CD4-positive, alpha-beta T cell (primary cell): Measurements from ENCODE around the gene HS6ST3. TPM values are rescaled to one million over a fixed set of nuclear protein-coding genes. Genes with fewer than 3 reads are reported as not detected.

ENCODE experiments used
- ATAC-seq: fragments of 200-7000 bp; cut with Tn5 transposase; one replicate; pipeline ENCODE4 v1.10.0; 2022; ENCODE audit warnings: mild to moderate bottlenecking; ENCODE audit not compliant: poor library complexity
- CTCF ChIA-PET: fragments of 350-600 bp; sonication (Branson Sonifier 250); formaldehyde crosslinking; loops from one replicate; lab custom pipeline; 2021; ENCODE audit warnings: antibody characterized with exemption, inconsistent platforms; lab: Charles Lee
- POLR2A ChIA-PET: fragments of 350-600 bp; sonication (Branson Sonifier 250); formaldehyde crosslinking; loops from one replicate; lab custom pipeline; 2021; ENCODE audit warnings: antibody characterized with exemption, inconsistent platforms; lab: Charles Lee
- DNase-seq, 14 experiments: peaks; one replicate each; pipeline ENCODE4 v3.0.0-alpha.2; 2013 to 2020; ENCODE audit warnings: mixed read lengths in 2 of 14
- H3K27ac ChIP-seq, 2 donors: one replicate each; pipeline versions ENCODE4 v1.5.1 to v1.7.0; 2013; ENCODE audit warnings: low read length in 2 of 2, low read depth in 1 of 2, mild to moderate bottlenecking in 1 of 2
- H3K27me3 ChIP-seq, 2 experiments: 1 replicate in 1 of 2; 2 replicates in 1 of 2; pipeline versions ENCODE4 v1.6.1 to v1.7.0; 2013; ENCODE audit warnings: low read length in 2 of 2, control low read depth in 1 of 2, mild to moderate bottlenecking in 1 of 2, moderate library complexity in 1 of 2; ENCODE audit not compliant: insufficient read depth in 2 of 2, control insufficient read depth in 1 of 2
- H3K36me3 ChIP-seq: one replicate; pipeline ENCODE4 v1.6.1; 2013; ENCODE audit warnings: low read length, control low read depth; ENCODE audit not compliant: insufficient read depth
- H3K4me1 ChIP-seq: one replicate; pipeline ENCODE4 v1.6.1; 2013; ENCODE audit warnings: low read length, control low read depth; ENCODE audit not compliant: insufficient read depth
- H3K4me3 ChIP-seq: one replicate; pipeline ENCODE4 v1.5.1; 2013; ENCODE audit warnings: mild to moderate bottlenecking, low read length, moderate library complexity
- H3K9me3 ChIP-seq, 2 experiments: 1 replicate in 1 of 2; 2 replicates in 1 of 2; pipeline versions ENCODE4 v1.6.1 to v1.7.0; 2013; ENCODE audit warnings: low read length in 2 of 2, mild to moderate bottlenecking in 2 of 2, control low read depth in 1 of 2, moderate library complexity in 1 of 2; ENCODE audit not compliant: control insufficient read depth in 1 of 2, insufficient read depth in 1 of 2
- H3K27ac Mint-ChIP-seq: one replicate; pipeline ENCODE4 v1.8.0; 2020; ENCODE audit warnings: mixed read lengths
- H3K27me3 Mint-ChIP-seq: one replicate; pipeline ENCODE4 v1.8.0; 2021; ENCODE audit warnings: mixed read lengths
- H3K36me3 Mint-ChIP-seq: one replicate; pipeline ENCODE4 v1.8.0; 2021; ENCODE audit warnings: low read depth, mixed read lengths
- H3K4me1 Mint-ChIP-seq: one replicate; pipeline ENCODE4 v1.8.0; 2021; ENCODE audit warnings: low read depth, mixed read lengths
- H3K4me3 Mint-ChIP-seq: one replicate; pipeline ENCODE4 v1.8.0; 2020; ENCODE audit warnings: mild to moderate bottlenecking, mixed read lengths
- H3K9me3 Mint-ChIP-seq: one replicate; pipeline ENCODE4 v1.8.0; 2020; ENCODE audit warnings: mixed read lengths
- intact Hi-C, 2 experiments: fragments of 100-400 bp; cut with DNase I in 1 of 2; cut with micrococcal nuclease in 1 of 2; formaldehyde crosslinking; loops; one replicate each; pipeline versions ENCODE4 v1.15.1 to v1.9.0; 2023 to 2025; cut with DNase I, micrococcal nuclease
- total RNA-seq, 174 experiments: library from RNA in 2 of 174; stranded (reverse) in 2 of 174; gene quantifications; one replicate each; pipeline ENCODE4 v1.2.3 and lab custom pipeline; 2021 to 2026
- TF ChIP-seq, protein P1 (sequence below): fragments of 200-600 bp; IDR thresholded peaks from one replicate; pipeline ENCODE4 v1.8.0; 2022; ENCODE audit warnings: antibody characterized with exemption, mild to moderate bottlenecking

The HS6ST3 gene
- total RNA-seq, 2 experiments from 2014 or later = not detected

DNA sequence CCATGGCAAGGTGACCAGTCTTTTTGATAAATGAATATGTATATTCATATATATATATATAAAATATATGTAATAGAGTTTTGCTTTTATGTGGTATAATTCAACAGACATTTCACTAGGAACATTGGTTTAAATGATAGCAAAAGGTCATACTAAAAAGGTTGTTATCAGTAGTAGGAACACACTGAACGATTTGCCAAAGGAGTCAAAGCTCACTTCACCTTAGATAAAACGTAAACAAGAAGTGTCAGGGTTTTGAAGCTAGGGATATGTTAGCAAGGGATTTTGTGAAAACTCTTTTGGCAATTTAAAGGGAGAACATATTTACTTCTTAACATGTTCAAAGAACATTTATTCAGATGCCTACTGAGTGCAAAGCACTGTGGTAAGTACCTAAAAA lies 8.0 kb upstream of the HS6ST3 start:
- peaks cover 3% of the 10 kb centered on the region for H3K9me3 Mint-ChIP-seq
- H3K27ac ChIP-seq = no peak overlapping the region
- ChIA-PET CTCF (interaction anchor here (1.1 kb wide), 1 partner anchor 39 kb away, joined by 3 read pairs; no protein-coding TSS in a partner anchor), POLR2A (no interaction called here)
- intact Hi-C loops = loop anchor here in 1 of 2 experiments (2.0 kb wide), 1 partner anchor 55 kb away; no protein-coding TSS in a partner anchor
- H3K4me1 Mint-ChIP-seq = no peaks in the 10 kb centered on the region
- H3K4me1 ChIP-seq = no peaks in the 10 kb centered on the region
- peaks cover 0 to 3% of the 10 kb centered on the region in 2 experiments for H3K27me3 ChIP-seq
- no peak for DNase-seq
- ATAC-seq = no peak
- TF ChIP-seq, protein P1, sequence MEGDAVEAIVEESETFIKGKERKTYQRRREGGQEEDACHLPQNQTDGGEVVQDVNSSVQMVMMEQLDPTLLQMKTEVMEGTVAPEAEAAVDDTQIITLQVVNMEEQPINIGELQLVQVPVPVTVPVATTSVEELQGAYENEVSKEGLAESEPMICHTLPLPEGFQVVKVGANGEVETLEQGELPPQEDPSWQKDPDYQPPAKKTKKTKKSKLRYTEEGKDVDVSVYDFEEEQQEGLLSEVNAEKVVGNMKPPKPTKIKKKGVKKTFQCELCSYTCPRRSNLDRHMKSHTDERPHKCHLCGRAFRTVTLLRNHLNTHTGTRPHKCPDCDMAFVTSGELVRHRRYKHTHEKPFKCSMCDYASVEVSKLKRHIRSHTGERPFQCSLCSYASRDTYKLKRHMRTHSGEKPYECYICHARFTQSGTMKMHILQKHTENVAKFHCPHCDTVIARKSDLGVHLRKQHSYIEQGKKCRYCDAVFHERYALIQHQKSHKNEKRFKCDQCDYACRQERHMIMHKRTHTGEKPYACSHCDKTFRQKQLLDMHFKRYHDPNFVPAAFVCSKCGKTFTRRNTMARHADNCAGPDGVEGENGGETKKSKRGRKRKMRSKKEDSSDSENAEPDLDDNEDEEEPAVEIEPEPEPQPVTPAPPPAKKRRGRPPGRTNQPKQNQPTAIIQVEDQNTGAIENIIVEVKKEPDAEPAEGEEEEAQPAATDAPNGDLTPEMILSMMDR = no peak
- H3K9me3 ChIP-seq = no peaks in the 10 kb centered on the region
- no peaks in the 10 kb centered on the region for H3K36me3 Mint-ChIP-seq
- H3K4me3 ChIP-seq = no peak overlapping the region
- peaks cover 21% of the 10 kb centered on the region for H3K27me3 Mint-ChIP-seq
- H3K36me3 ChIP-seq = no peaks in the 10 kb centered on the region
- no peak overlapping the region for H3K4me3 Mint-ChIP-seq
- no peak overlapping the region for H3K27ac Mint-ChIP-seq

DNA sequence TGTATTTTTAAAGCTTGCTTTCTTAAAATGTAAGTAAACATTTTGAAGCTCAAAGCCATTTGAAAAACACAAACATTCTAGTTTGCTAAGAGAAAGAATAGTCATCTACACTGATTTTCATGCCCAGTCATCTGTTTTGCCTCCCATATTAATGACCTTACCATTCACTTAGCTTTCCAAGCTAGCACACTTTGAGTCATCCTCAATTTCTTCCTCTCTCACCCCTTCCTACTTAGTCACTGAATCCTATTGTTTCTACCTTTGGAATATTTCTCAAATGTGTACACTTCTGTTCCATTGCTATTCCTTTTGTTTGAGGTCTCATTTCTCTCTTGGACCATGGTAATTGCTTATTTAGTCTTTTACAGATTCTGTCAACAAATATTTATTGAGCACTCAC lies 7.3 kb upstream of the HS6ST3 start:
- no peaks in the 10 kb centered on the region for H3K36me3 ChIP-seq
- Mint-ChIP-seq H3K9me3 (peaks cover 3% of the 10 kb centered on the region), H3K27ac (no peak overlapping the region), H3K4me3 (no peak overlapping the region), H3K27me3 (peaks cover 28% of the 10 kb centered on the region), H3K36me3 (no peaks in the 10 kb centered on the region), H3K4me1 (no peaks in the 10 kb centered on the region)
- H3K27ac ChIP-seq = no peak overlapping the region
- intact Hi-C loops = loop anchor here in 1 of 2 experiments (2.0 kb wide), 1 partner anchor 54 kb away; no protein-coding TSS in a partner anchor
- peaks cover 0 to 6% of the 10 kb centered on the region in 2 experiments for H3K27me3 ChIP-seq
- no peaks in the 10 kb centered on the region for H3K4me1 ChIP-seq
- ATAC-seq (no peak), DNase-seq (no peak)
- no peak overlapping the region for H3K4me3 ChIP-seq
- no peaks in the 10 kb centered on the region for H3K9me3 ChIP-seq
- CTCF ChIA-PET = interaction anchor here (1.1 kb wide), 1 partner anchor 40 kb away, joined by 3 read pairs; no protein-coding TSS in a partner anchor
- POLR2A ChIA-PET = no interaction called here
- TF ChIP-seq, protein P1 = no peak

DNA sequence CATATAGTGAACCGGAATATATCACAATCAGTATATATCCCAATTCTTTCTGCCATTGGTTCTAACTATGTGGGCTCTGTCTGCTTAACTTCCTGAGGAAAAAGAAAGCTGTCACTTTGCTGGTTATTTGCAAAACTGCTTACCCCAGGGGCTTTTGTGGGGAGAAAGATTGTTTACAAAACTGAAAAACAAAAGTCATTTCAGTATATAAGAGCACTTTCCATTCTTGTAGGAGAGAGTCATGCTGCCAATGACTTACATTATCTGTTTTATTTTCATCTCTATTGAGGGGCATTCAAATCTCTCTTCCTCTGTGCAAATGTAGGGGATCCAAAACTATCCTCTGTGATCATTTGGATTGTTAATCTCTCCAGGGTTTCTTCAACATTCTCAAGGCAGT lies 3.2 kb upstream of the HS6ST3 start:
- ATAC-seq = no peak
- Mint-ChIP-seq H3K4me3 (no peak overlapping the region), H3K4me1 (peaks cover 5% of the 10 kb centered on the region), H3K27ac (no peak overlapping the region), H3K36me3 (no peaks in the 10 kb centered on the region), H3K27me3 (peaks cover 49% of the 10 kb centered on the region), H3K9me3 (no peaks in the 10 kb centered on the region)
- DNase-seq = no peak
- ChIA-PET CTCF (no interaction called here), POLR2A (no interaction called here)
- TF ChIP-seq, protein P1 = no peak
- H3K27me3 ChIP-seq = peaks cover 16 to 33% of the 10 kb centered on the region in 2 experiments
- no peaks in the 10 kb centered on the region for H3K4me1 ChIP-seq
- no peak overlapping the region for H3K27ac ChIP-seq
- intact Hi-C loops = no loop called here
- H3K36me3 ChIP-seq = no peaks in the 10 kb centered on the region
- H3K9me3 ChIP-seq = peaks cover 0 to 4% of the 10 kb centered on the region in 2 experiments
- no peak overlapping the region for H3K4me3 ChIP-seq
